HG02588 (cell line): ENCODE results near the gene CHCHD6.

Experiments
- ATAC-seq: cut with Tn5 transposase; IDR thresholded peaks from one replicate; pipeline ENCODE4 v1.9.1; 2021; ENCODE audit warnings: mild to moderate bottlenecking, moderate library complexity; ENCODE audit not compliant: unreplicated experiment

CHCHD6 gene

DNA sequence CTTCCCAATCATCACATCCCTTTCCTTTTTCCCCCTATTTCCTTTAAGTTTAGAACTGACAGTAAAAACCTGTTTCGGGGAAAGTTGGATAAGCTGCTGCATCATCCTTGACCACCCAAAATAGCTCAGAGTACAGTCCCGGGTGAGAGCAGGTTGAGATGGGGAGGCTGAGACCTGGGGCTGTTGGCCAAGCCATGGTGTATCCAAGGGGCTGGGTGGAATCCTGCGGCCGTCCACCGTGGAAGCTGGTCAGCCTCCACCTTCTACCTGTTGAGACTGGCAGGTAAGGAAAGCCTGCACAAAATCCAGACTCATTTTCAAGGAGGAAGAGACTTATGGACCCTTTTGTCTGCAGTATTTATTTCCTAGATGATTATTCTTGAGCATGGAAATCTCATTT lies 150.6 kb downstream of the CHCHD6 start:
- ATAC-seq, result no peak

DNA sequence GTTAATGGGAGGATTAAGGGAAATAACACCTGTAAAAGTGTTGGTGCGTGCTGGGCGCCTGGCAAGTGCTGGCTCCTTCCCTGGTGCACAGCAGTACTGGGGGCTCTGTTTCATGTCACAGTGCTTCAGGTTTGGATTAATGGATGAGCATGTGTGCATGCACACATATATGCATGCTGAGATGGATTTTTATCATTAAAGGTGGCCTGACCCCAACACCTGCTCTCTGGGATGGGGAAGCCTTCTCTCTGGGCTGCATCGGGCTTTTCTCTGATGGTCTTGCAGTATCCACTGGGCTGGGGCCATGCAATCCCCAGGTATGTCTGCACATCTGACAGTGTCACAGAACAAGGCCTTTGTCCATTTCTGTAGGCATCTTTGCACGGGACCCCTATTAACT lies 151.3 kb downstream of the CHCHD6 start:
- no peak for ATAC-seq

DNA sequence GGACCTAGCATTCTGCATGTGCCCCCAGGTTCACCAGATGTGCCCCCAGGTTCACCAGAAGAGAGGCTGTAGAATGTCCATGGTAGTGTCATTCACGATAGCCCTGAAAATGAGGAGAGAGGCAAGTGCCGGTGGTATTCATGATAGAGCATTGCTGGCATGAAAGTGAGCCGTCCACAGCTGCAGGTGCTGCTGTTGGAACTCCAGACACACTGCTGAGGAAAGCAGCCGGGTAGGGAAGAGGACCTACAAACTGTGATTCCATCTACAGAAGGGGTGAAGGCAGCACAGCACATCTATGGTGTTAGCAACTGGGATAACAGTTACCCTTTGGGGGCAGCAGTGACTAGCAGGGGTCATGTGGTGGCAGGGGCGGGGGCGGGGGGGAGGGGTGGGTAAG lies 153.9 kb downstream of the CHCHD6 start:
- ATAC-seq, result no peak

DNA sequence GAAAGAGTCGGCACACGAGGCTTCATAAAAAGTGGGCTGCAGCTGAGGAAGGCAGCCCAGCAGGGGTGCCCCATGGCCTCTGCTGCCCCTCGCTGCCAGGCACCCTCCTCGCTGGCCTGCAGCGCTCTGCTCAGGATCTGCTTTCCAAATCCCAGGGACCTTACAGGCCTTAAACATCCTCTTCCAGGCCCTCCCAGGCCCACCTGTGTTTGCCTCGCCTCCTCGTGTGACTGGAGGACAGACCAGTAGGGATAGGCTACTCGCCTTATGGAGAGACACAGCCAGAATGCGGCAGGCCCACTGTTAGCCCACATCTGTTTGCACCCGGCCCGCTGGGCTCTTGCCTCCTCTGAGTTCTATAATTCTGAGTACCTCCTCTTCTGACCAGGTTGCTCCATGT lies 154.4 kb downstream of the CHCHD6 start:
- no peak for ATAC-seq

DNA sequence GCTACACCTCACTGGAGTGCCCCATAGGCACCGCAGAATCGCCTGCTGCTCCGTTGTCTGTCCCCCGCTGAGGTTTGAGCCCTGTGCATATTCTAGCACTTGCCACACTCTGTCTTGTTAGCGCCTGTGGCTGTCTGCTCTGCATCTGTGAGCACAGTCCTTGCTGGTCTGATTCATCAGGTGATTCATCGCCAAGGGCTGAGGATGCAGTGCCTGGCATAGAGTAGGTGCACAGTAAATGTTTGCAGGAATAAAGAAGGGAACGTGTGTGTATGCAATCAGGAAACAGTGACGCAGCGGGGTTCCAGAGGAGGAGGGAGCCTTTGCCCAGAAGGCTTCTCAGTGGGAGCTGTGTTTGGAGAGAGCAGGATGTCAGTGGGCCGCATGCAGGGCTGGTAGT lies 154.8 kb downstream of the CHCHD6 start:
- ATAC-seq, result no peak

DNA sequence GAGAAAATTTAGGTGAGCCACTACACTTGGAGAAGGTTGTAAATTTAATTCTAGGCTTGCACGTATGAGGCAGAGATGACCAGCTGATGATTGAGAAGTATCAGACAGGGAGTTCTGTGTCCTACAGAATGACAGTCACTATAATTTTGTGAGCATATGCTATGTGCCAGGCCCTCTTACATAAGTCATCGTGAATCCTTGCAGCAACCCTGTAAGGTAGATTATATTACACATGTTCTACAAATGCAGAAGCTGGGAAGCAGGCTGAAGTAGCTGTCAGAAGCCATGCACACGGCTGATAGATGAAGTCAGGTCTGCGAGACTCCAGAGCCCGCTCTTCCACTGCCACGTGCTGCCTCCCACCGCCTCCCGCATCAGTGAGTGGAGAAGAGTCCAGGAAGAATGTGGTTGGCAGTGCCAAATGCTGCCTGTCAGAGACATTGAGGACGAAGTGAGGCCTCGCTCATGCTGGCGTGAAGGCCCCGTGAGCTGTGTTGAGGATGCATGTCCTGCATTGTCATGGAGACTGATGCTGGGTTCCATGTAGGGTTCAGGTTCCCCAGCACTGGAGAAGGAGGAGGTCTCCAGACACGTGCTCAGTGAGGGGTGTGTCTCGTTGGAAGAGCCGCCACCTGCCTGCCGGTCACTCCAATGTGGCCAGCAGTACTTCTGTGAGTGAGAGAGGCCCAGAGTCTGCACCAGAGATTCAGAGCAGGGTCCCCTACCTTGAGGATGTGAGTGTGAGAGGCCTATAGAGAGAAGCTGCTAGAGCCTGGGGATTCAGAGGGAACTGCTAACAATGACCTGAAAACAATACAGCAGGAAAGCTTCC lies 155.6 kb downstream of the CHCHD6 start:
- ATAC-seq, result no peak

DNA sequence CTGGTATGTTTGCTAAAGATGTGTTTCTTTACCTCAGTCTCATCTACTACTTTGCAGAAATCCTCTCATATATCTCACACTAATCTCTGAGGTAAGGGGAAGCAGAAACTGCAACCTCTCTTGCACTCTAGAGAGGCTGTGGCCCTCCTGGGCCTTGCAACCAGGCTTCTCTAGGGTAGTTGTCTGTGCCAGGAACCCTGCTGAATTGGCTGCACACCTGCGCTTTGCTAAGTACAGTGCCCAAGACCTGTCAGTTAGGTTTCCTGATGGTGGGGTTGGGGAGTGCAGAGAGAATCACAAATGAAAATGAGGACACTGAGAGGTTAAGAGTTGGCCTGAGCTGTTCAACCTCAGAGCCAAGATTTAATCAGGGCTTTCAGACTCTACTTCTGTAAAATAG lies 161.7 kb downstream of the CHCHD6 start:
- no peak for ATAC-seq

DNA sequence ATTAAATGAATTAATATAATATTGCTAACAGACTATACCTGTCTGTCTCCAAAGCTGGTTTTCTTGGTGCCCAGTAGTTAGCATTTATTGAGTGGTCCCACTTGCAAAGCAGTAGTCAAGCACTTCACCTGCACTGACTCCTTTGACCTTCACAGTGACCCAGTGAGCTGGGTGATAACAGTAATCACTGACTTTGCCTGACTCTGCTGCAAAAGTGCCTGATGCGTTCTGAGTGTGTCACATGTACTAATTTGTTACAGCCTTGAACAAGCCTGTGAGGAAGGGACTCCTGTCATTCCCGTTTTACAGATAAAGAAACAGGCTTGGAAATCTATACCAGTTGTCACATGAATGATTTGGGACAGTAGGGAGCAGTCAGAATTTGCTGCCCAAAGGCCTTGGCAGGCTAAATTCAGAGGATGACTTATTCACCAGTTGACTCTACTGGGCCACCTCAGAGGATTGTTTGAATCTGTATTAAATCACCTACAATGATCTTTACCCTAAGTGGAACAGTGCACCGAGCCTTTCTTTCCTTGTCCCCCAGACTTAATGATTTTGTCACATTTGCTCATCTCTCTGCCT lies 162.2 kb downstream of the CHCHD6 start:
- ATAC-seq, result no peak

DNA sequence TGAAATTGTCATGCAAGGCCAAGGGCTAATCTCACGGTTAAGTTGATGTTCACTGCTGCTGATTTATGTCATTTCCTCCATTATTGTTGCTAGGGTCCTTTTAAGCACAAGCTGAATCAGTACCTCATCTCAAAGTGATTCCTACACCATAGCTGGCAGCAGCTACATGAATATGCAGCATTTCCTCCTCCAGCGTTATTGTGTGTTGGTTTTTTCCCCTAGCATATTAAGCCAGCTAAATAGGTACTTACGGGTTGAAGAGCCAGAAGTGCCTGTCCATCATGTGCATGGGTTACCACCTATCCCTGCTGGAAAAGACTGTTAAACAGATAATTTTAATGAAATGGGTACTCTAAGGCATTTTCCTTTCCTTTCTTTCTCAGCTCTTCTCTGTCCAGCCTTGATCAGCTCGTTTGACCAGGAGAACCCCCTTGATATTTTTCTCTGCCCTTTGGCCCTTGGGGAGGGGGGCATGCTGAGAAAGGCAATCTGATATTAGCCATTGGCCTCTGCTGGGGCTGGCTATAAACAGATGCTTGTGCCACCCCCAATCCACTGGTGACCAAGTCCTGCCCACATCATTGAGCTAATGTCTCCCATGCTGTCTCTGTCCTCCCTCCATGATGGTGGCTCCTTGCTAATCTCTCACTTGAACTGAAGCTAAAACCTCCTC lies 163.3 kb downstream of the CHCHD6 start:
- no peak for ATAC-seq

DNA sequence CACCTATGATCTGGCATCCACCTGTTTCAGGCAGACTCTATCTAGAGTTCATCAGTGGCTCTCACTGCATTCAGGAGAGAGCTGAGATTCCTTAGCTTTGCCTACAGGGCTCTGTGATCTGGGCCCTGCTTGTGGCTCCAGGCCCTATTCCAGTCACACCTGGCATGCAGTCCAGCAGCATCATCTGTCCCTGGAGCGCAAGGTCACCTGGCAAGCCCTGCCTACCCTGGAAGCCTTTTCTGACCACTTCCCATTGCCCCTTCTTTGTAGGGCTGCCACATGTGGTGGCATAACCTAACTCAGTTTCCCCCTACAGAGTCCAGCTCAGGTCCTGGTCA lies 163.8 kb downstream of the CHCHD6 start:
- no peak for ATAC-seq

DNA sequence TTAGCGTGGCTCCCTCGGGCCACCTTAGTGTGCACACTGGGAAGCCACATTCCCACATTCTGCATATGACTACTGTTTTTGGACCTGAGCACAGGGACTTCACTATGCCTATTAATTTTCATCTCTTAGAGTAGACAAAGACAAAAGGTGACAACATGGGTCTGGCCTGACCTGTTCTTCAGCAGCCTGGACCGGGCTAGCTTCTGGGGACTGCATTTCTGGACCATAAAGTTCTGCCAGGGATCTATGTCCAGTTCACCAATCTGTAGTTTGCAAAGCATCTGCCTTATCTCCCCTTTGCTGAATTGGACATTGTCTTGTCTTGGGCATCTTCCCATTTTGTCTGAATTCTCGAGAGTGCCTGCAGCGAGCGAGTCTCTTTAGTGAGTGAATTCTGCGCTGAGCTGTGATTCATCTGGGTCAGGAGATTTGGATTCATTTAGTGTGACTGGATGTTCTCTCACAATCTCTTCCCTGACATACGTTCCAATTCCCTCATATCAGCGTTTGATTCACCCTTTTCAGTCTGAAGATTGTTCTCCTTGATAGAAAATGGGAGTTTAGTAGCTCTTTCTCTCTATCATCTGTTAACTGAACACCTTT lies 166.7 kb downstream of the CHCHD6 start:
- no peak for ATAC-seq

DNA sequence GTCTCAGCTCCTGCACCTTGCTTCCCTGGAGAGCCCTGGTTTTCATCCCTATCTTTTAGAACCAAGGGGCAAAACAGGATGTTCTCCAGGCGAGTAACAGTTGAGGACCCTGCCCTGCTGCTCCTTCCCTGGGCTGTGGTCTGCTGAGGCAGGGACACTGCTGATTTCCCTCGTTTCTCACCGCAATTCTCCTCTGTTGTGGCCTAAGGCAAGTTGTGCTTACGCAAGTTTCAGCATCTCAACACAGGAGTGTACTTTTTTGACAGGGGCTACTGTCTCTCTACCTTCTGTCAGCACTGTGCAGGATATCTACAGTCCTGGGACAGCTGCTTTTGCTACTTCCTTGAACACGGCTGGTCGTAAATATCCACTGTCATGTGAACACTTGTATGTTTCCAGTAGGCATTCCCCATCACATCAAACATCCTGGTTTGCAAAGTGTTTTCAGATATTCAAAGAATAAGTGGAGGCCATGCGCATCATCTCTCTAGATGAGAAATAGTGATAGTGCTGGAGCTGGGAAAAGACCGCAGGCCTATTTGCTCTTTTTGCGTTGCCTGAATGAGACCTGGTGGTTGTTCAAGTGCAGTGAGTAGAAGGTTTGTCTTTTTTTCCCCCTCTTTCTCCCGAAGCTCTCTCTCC lies 168.8 kb downstream of the CHCHD6 start:
- ATAC-seq, result no peak

DNA sequence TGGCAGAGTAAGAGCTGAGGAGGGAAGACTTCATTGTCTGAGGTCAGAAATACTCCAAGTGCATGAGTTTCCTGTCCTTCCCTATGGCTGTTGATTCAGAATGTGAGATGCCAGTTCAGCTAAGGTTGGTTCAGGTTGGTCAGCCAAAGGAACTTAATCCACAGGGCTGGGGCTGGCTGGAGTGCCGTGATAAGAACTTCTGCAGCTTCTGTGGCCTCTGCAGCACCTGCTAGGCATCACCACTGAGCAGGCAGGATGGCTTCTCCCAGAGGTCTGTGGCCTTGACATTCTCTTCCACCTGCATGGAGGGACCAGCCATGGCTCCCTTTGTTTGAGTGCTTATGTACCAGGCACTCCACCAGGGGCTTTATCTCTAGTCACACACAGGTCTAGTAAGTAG lies 169.4 kb downstream of the CHCHD6 start:
- ATAC-seq, result no peak

DNA sequence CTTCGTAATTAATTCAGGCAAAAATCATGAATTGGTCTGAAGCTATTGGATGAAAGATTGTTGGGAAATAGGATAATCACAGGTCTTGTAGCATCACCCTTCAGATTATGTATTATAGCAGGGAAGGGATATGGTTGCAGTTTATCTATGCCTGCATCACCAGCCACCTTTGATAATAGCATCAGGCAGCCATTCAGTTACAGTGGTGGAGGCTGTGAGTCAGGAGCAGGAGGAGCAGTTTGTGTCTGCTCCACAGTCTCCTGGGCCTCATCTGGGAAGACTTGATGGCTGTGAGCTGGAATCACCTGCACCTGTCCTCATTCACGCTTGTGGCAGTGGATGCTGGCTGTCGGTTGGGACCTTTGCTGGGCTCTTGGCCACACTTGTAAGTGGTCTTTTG lies 174.6 kb downstream of the CHCHD6 start:
- no peak for ATAC-seq

DNA sequence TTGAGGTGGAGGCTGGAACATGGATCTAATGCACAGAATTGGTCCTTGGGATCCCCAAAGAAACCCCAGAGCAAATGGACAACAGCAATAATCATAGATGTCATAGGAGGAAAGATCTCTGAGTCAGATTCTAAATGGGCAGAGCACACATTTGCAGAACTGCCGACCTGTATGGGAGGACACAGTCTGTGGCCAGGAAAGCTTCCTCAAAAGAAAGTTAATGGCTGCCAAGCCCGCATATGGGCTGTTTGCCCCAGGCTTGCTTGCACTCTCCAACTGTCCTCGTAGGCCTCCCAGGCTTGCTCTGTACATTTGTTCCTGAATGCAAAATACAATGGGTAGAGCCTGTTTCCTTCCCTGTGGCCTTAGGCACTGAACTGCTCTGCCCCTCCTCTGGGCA lies 176.9 kb downstream of the CHCHD6 start:
- no peak for ATAC-seq

DNA sequence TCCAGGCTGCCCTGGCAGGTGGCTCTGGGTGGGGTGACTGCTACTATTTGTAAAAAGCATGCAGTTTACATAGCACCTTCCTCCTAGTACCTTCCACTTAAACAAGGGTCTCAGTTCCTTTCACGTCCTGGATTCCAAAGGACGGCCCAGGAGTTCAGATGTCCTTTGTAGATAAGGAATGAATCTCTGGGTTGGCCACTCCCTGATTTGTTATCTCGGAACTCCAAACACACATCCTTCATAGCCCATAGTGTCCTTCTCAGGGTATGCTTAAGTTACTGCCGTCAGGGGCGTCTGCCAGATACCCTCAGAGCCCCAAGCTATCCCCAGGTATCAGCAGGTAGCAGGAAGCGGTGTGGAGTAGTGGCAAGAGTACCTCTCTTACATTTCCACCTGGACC lies 177.8 kb downstream of the CHCHD6 start:
- no peak for ATAC-seq

DNA sequence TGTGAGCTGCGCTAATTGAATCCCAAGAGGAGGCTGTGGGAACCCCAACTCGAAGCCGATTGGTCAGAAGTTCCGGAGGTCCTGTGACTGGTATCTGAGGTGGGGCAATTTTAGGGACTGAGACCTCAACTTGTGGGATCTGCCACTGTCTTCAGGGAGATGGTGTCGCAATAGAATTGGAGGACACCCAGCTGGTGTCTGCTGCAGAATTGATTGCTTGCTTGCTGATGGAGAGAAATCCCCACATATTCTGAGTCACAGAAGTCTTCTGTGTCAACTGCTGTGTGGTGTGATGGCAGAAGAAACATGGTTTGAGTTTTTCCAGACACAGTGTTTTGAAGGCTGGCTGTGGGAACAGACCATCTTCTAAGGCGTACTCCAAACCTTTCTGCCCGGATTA lies 179.2 kb downstream of the CHCHD6 start:
- ATAC-seq, result no peak

DNA sequence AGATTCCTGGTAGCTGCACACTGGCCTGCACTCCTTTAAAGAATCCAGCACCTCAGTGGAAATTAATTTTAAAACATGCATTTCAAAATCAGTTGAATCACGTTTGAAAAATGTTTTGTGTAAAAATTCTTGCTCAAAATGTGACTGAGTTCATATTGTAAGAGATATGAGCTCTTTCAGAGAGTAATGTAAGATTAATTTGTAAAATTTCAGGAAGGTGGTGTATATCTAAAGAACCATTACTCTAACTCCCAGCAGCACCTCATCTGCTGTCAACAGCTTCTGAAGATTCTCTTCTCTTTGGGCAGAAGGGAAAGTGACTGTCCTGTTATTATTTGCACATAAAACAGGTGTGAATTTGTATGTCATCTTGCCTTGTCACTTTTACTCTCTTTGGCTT lies 181.4 kb downstream of the CHCHD6 start:
- ATAC-seq, result no peak

DNA sequence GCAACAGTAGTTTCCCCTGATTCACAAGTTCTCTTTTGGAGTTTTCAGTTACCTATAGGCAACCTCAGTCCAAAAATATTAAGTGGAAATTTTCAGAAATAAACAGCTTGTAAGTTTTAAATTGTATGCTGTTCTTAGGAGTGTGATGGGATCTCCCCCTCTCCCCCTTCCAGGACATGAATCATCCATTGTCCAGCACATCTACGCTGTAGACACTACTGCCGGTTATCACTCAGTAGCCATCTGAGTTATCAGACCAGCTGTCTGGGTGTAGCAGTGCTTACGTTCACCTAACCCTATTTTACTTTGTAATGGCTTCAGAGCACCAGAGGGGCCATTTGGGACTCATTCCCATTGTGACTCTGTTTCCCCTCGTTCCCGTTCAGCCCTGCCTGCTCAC lies 182.2 kb downstream of the CHCHD6 start:
- no peak for ATAC-seq

DNA sequence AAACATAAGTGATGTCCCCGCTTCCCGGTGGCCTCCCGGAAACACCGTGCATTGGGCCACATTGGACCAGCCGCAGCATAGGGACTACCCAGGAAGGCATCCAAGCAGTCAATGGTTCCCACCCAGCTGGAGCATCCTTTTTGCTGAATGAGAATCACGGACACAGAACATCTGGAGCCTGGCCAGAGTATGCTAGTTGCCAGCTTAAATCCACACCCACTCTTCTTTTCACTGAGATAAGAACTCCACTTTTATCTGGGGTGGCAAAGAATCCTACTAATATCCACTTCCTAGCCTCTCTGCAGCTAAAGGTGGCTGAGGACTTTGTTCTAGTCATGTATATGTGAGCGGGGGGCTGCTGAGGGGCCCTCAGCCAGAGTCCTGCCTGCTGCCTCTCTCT lies 183.6 kb downstream of the CHCHD6 start:
- no peak for ATAC-seq

DNA sequence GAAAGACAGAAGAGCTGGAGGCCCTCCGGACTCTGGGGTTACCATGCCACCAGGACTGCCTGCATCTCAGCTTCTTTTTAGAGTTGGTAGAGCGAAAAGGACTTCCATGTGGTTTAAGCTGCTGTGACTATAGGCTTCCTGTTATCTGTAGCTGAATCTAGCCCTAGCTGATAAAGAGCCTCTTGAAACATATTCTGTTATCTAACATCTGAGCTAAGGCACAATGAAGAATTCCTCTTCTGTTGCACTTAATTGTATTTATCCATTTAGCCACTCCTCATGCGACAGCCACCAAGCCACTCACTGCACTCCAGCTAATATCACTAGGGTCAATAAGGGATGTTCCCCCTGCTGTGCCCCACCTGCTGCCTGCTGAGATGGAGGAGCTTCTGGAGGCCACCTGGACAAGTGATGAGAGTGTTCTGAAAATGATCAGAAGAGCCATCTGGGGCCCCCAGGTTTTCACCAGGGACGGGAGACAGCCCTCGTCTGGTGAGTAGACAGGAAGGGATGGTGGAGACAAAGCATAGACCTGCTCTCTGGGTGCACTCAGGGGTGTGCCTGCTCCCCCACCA lies 184.2 kb downstream of the CHCHD6 start:
- no peak for ATAC-seq
